ENCODE data around the gene SUGCT. TPM values are rescaled to one million over a fixed set of nuclear protein-coding genes. Genes with fewer than 3 reads are reported as not detected.

Gene SUGCT
- total RNA-seq, 2 experiments from 2014 or later = not detected

DNA sequence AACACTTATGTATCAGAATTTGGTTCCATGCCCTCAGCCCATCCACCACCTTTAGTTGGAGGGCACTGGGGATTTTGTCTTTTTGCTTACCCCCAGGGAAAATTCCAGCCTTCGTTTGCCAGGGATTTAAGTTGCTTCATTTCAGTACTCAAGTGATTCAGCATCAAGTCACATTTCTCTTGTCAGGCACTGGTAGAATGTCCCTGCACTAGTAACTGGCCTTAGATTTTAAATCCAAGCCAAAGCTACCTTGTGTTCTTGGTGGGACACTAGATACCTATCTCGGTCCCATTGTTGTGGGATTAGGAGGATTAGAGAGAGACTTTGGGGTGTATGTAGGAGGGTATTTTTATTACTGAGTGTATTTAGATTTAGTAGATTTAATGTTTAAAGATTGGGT is 613.1 kb downstream of the SUGCT start:
- Histone ChIP-seq H3K36me3 (ENCODE audit: insufficient read depth, low read length) (no peaks in the 10 kb centered on the region), H3K4me3 (ENCODE audit: low read depth, low read length, poor library complexity, severe bottlenecking) (no peak overlapping the region), H3K27ac (ENCODE audit: low read depth, low read length, poor library complexity, severe bottlenecking) (no peak overlapping the region), H2AFZ (ENCODE audit: low read length) (no peak overlapping the region), H3K4me2 (ENCODE audit: low read length) (no peak overlapping the region), H3K9me2 (ENCODE audit: insufficient read depth, low read length) (no peaks in the 10 kb centered on the region), H4K20me1 (ENCODE audit: insufficient read depth, low read length) (no peaks in the 10 kb centered on the region), H3K4me1 (ENCODE audit: insufficient read depth, low read length, poor library complexity, severe bottlenecking) (peaks cover 8% of the 10 kb centered on the region), H3K9me3 (ENCODE audit: low read length) (no peaks in the 10 kb centered on the region), H3K79me2 (ENCODE audit: insufficient read depth, low read depth, low read length) (no peaks in the 10 kb centered on the region)
- ChIA-PET POLR2A (no interaction called here), CTCF (ENCODE audit: unreplicated experiment) (no interaction called here)
- BruUV-seq (replicated peaks) = no TSS peak
- intact Hi-C loops (cut with micrococcal nuclease; ENCODE audit: unreplicated experiment) = no loop called here
- TF ChIP-seq EZH2phosphoT487 (IDR thresholded peaks at IDR 0.05; ENCODE audit: borderline replicate concordance, low read depth, low read length) = no peak
- TF ChIP-seq, protein P1, sequence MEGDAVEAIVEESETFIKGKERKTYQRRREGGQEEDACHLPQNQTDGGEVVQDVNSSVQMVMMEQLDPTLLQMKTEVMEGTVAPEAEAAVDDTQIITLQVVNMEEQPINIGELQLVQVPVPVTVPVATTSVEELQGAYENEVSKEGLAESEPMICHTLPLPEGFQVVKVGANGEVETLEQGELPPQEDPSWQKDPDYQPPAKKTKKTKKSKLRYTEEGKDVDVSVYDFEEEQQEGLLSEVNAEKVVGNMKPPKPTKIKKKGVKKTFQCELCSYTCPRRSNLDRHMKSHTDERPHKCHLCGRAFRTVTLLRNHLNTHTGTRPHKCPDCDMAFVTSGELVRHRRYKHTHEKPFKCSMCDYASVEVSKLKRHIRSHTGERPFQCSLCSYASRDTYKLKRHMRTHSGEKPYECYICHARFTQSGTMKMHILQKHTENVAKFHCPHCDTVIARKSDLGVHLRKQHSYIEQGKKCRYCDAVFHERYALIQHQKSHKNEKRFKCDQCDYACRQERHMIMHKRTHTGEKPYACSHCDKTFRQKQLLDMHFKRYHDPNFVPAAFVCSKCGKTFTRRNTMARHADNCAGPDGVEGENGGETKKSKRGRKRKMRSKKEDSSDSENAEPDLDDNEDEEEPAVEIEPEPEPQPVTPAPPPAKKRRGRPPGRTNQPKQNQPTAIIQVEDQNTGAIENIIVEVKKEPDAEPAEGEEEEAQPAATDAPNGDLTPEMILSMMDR (conservative IDR thresholded peaks at IDR 0.05; ENCODE audit: low read length) = no peak
- DNase-seq (ENCODE audit: low spot score) = no peak

DNA sequence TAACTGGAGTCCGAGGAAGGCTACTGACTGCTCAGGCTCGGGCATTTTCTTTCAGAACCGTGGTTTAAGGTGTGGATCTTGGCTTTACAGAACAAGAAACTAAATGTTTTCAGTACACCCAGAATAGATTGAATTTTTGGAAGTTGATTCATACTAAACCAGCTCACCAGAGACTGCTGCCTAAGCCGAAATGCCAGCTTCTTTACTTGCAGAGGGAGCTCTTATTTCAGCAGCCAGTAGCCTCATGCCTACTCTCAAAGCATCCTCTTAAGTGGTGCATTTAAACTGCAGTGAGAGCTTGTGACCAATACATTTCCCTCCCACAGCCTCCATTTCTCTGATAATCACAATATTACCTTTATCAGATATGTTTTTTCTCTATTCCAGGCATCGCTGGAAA is 615.1 kb downstream of the SUGCT start:
- CTCF ChIA-PET (ENCODE audit: unreplicated experiment) = no interaction called here
- TF ChIP-seq, protein P1 (conservative IDR thresholded peaks at IDR 0.05; ENCODE audit: low read length) = no peak
- no peak for TF ChIP-seq EZH2phosphoT487 (IDR thresholded peaks at IDR 0.05; ENCODE audit: borderline replicate concordance, low read depth, low read length)
- POLR2A ChIA-PET = interaction anchor here (0.6 to 0.9 kb wide), 2 partner anchors 21 to 566 kb away, joined by 3 read pairs; no protein-coding TSS in a partner anchor
- Histone ChIP-seq H3K4me3 (ENCODE audit: low read depth, low read length, poor library complexity, severe bottlenecking) (no peak overlapping the region), H3K9me3 (ENCODE audit: low read length) (no peaks in the 10 kb centered on the region), H4K20me1 (ENCODE audit: insufficient read depth, low read length) (no peaks in the 10 kb centered on the region), H3K79me2 (ENCODE audit: insufficient read depth, low read depth, low read length) (no peaks in the 10 kb centered on the region), H3K4me1 (ENCODE audit: insufficient read depth, low read length, poor library complexity, severe bottlenecking) (peaks cover 2% of the 10 kb centered on the region), H2AFZ (ENCODE audit: low read length) (no peak overlapping the region), H3K4me2 (ENCODE audit: low read length) (no peak overlapping the region), H3K9me2 (ENCODE audit: insufficient read depth, low read length) (no peaks in the 10 kb centered on the region), H3K36me3 (ENCODE audit: insufficient read depth, low read length) (no peaks in the 10 kb centered on the region), H3K27ac (ENCODE audit: low read depth, low read length, poor library complexity, severe bottlenecking) (no peak overlapping the region)
- no peak for DNase-seq (ENCODE audit: low spot score)
- intact Hi-C loops (cut with micrococcal nuclease; ENCODE audit: unreplicated experiment) = no loop called here
- BruUV-seq (replicated peaks) = no TSS peak

DNA sequence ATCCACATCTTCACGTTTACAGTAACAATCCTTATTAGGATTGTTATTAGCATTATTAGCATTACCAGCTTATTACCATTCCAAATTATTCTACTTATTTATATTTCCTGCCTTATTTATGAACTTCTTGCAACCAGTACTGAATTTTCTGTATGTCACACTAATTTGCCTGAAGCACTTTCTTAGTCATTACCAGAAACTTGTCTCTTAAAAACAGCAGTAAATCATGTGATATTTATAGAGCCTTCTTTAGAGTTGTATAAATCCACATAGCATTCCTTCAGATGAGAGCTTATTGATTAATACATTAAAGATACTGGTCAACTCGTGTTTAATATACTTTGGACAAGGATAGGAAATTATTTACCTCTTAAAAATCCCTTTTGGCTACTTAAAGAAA is 618.6 kb downstream of the SUGCT start:
- no peak for DNase-seq (ENCODE audit: low spot score)
- Histone ChIP-seq H3K4me1 (ENCODE audit: insufficient read depth, low read length, poor library complexity, severe bottlenecking) (no peaks in the 10 kb centered on the region), H3K9me2 (ENCODE audit: insufficient read depth, low read length) (no peaks in the 10 kb centered on the region), H3K36me3 (ENCODE audit: insufficient read depth, low read length) (no peaks in the 10 kb centered on the region), H4K20me1 (ENCODE audit: insufficient read depth, low read length) (no peaks in the 10 kb centered on the region), H3K79me2 (ENCODE audit: insufficient read depth, low read depth, low read length) (no peaks in the 10 kb centered on the region), H3K27ac (ENCODE audit: low read depth, low read length, poor library complexity, severe bottlenecking) (no peak overlapping the region), H3K9me3 (ENCODE audit: low read length) (no peaks in the 10 kb centered on the region), H3K4me2 (ENCODE audit: low read length) (no peak overlapping the region), H2AFZ (ENCODE audit: low read length) (no peak overlapping the region), H3K4me3 (ENCODE audit: low read depth, low read length, poor library complexity, severe bottlenecking) (no peak overlapping the region)
- no TSS peak for BruUV-seq (replicated peaks)
- intact Hi-C loops (cut with micrococcal nuclease; ENCODE audit: unreplicated experiment) = no loop called here
- no peak for TF ChIP-seq EZH2phosphoT487 (IDR thresholded peaks at IDR 0.05; ENCODE audit: borderline replicate concordance, low read depth, low read length)
- TF ChIP-seq, protein P1 (conservative IDR thresholded peaks at IDR 0.05; ENCODE audit: low read length) = no peak
- POLR2A ChIA-PET = no interaction called here
- CTCF ChIA-PET (ENCODE audit: unreplicated experiment) = no interaction called here

All from OCI-LY7 (cell line).